Fibroblast of skin of scalp (primary cell): ENCODE results near the gene GPHA2.

Experiments used
- DNase-seq: peaks from one replicate; pipeline ENCODE4 v3.0.0-alpha.2; 2013

The GPHA2 gene

GRCh38 chr11:64890522-64890939, 45.2 kb downstream of the GPHA2 start:
- no peak for DNase-seq

GRCh38 chr11:64888729-64889511, 46.8 kb downstream of the GPHA2 start:
- DNase-seq: no peak

- no peak for DNase-seq
Measured at GRCh38 chr11:64888406-64888728, 47.3 kb downstream of the GPHA2 start.

- DNase-seq: peak; percentile 72
Measured at GRCh38 chr11:64887757-64888405, 47.8 kb downstream of the GPHA2 start.

GRCh38 chr11:64887234-64887756, 48.4 kb downstream of the GPHA2 start:
- no peak for DNase-seq

- peak; percentile 29 for DNase-seq
Measured at GRCh38 chr11:64885367-64886286, 50.1 kb downstream of the GPHA2 start.
